IMR-90 (cell line): ENCODE measurements around the gene FNDC11. TPM values are rescaled to one million over a fixed set of nuclear protein-coding genes. Genes with fewer than 3 reads are reported as not detected.

Source experiments
- ATAC-seq: fragments of 200-7000 bp; cut with Tn5 transposase; 2 replicates; pipeline ENCODE4 v1.9.1; 2020; ENCODE audit warnings: low read depth, mild to moderate bottlenecking, moderate library complexity
- BruUV-seq: library from RNA; stranded (reverse); fragments of 400-500 nt; replicated peaks from 2 replicates; lab custom pipeline; 2021; lab: Mats Ljungman, UMichigan
- CTCF ChIA-PET: fragments of 300-600 bp; formaldehyde crosslinking; extraction: SDS; loops from one replicate; lab custom pipeline; 2021; ENCODE audit warnings: antibody characterized with exemption; lab: Yijun Ruan, JAX
- POLR2A ChIA-PET: fragments of 300-600 bp; sonication (Branson Sonifier 250); formaldehyde crosslinking; loops from one replicate; lab custom pipeline; 2022; ENCODE audit warnings: antibody characterized with exemption; ENCODE audit not compliant: unreplicated experiment; lab: Charles Lee
- DNase-seq: peaks from one replicate; pipeline ENCODE4 v3.0.0; 2013
- H2AFZ ChIP-seq: replicated peaks from 2 replicates; pipeline ENCODE3; 2013; ENCODE audit warnings: low read length, mild to moderate bottlenecking; ENCODE audit not compliant: poor library complexity
- H2AK5ac ChIP-seq: 2 replicates; pipeline ENCODE4 v1.6.1; 2013; ENCODE audit warnings: low read depth, low read length, inconsistent platforms
- H2AK9ac ChIP-seq: replicated peaks from 2 replicates; pipeline ENCODE3; 2013; ENCODE audit warnings: mild to moderate bottlenecking, low read depth, low read length, moderate library complexity; ENCODE audit not compliant: poor library complexity
- H2BK120ac ChIP-seq: 2 replicates; pipeline ENCODE4 v1.6.1; 2013; ENCODE audit warnings: low read depth, low read length, inconsistent platforms
- H2BK15ac ChIP-seq: 3 replicates; pipeline ENCODE4 v1.6.1; 2013; ENCODE audit warnings: low read depth, low read length, inconsistent platforms
- H2BK20ac ChIP-seq: 2 replicates; pipeline ENCODE4 v1.6.1; 2013; ENCODE audit warnings: low read depth, mild to moderate bottlenecking, inconsistent platforms, low read length, moderate library complexity
- H2BK5ac ChIP-seq: 2 replicates; pipeline ENCODE4 v1.6.1; 2013; ENCODE audit warnings: mild to moderate bottlenecking, low read depth, low read length, inconsistent platforms; ENCODE audit not compliant: poor library complexity, severe bottlenecking
- H3K14ac ChIP-seq: replicated peaks from 2 replicates; pipeline ENCODE4 v1.6.1; 2013; ENCODE audit warnings: low read depth, low read length, inconsistent platforms
- H3K18ac ChIP-seq: 2 replicates; pipeline ENCODE4 v1.6.1; 2013; ENCODE audit warnings: low read depth, low read length, control low read depth
- H3K23ac ChIP-seq: 2 replicates; pipeline ENCODE4 v1.6.1; 2013; ENCODE audit warnings: low read depth, low read length, inconsistent platforms
- H3K27ac ChIP-seq: 2 replicates; pipeline ENCODE4 v1.5.1; 2013; ENCODE audit warnings: mild to moderate bottlenecking, control low read depth, low read length; ENCODE audit not compliant: insufficient read depth
- H3K27me3 ChIP-seq: 2 replicates; pipeline ENCODE4 v1.6.1; 2013; ENCODE audit warnings: low read length; ENCODE audit not compliant: control insufficient read depth, insufficient read depth
- H3K36me3 ChIP-seq: 2 replicates; pipeline ENCODE4 v1.6.1; 2013; ENCODE audit warnings: low read length, mixed read lengths; ENCODE audit not compliant: control insufficient read depth, insufficient read depth
- H3K4ac ChIP-seq: 2 replicates; pipeline ENCODE4 v1.6.1; 2013; ENCODE audit warnings: low read depth, low read length, inconsistent platforms
- H3K4me1 ChIP-seq: 2 replicates; pipeline ENCODE4 v1.6.1; 2013; ENCODE audit warnings: low read length, mixed read lengths; ENCODE audit not compliant: control insufficient read depth, insufficient read depth
- H3K4me2 ChIP-seq: 2 replicates; pipeline ENCODE4 v1.6.1; 2013; ENCODE audit warnings: low read depth, mild to moderate bottlenecking, control low read depth, low read length, moderate library complexity
- H3K4me3 ChIP-seq: 2 replicates; pipeline ENCODE4 v1.5.1; 2013; ENCODE audit warnings: low read depth, mild to moderate bottlenecking, control low read depth, low read length, moderate library complexity; ENCODE audit not compliant: insufficient read depth
- H3K56ac ChIP-seq: 2 replicates; pipeline ENCODE4 v1.6.1; 2013; ENCODE audit warnings: low read length, inconsistent platforms; ENCODE audit not compliant: insufficient read depth; ENCODE audit errors: extremely low read depth
- H3K79me1 ChIP-seq, 2 experiments: 2 replicates each; pipeline ENCODE4 v1.6.1; 2013; ENCODE audit warnings: low read length in 2 of 2, inconsistent platforms in 1 of 2, low read depth in 1 of 2
- H3K9ac ChIP-seq: 2 replicates; pipeline ENCODE4 v1.6.1; 2013; ENCODE audit warnings: low read depth, low read length, control low read depth
- H3K9me1 ChIP-seq: 2 replicates; pipeline ENCODE4 v1.6.1; 2013; ENCODE audit warnings: low read length, inconsistent platforms; ENCODE audit not compliant: insufficient read depth
- H3K9me3 ChIP-seq: 2 replicates; pipeline ENCODE4 v1.6.1; 2013; ENCODE audit warnings: low read length; ENCODE audit not compliant: control insufficient read depth, insufficient read depth
- H4K20me1 ChIP-seq: 2 replicates; pipeline ENCODE4 v1.6.1; 2013; ENCODE audit warnings: low read length, inconsistent platforms; ENCODE audit not compliant: insufficient read depth
- H4K5ac ChIP-seq: 2 replicates; pipeline ENCODE4 v1.6.1; 2013; ENCODE audit warnings: mild to moderate bottlenecking, low read depth, low read length, control low read depth
- H4K8ac ChIP-seq, 2 experiments: 2 replicates each; pipeline ENCODE4 v1.6.1; 2013; ENCODE audit warnings: low read depth in 2 of 2, low read length in 2 of 2, control low read depth in 1 of 2, inconsistent platforms in 1 of 2
- H4K91ac ChIP-seq: 2 replicates; pipeline ENCODE4 v1.6.1; 2013; ENCODE audit warnings: low read depth, low read length, inconsistent platforms; ENCODE audit not compliant: insufficient read depth
- CEBPB ChIP-seq: IDR thresholded peaks from 2 replicates; pipeline ENCODE4 v1.6.1; 2012; ENCODE audit warnings: low read depth, low read length, improper control_type of control experiment
- CHD1 ChIP-seq: IDR thresholded peaks from 2 replicates; pipeline ENCODE4 v1.6.1; 2012; ENCODE audit warnings: low read depth, low read length, improper control_type of control experiment
- CTCF ChIP-seq: conservative IDR thresholded peaks from 2 replicates; pipeline ENCODE4 v1.5.1; 2012; ENCODE audit warnings: mild to moderate bottlenecking, low read depth, low read length, improper control_type of control experiment
- FOS ChIP-seq: fragments of 150-350 bp; IDR thresholded peaks from 2 replicates; pipeline ENCODE4 v1.6.1; 2016; ENCODE audit warnings: low read depth, low read length
- MAFK ChIP-seq: IDR thresholded peaks from 2 replicates; pipeline ENCODE4 v1.6.1; 2012; ENCODE audit warnings: low read depth, low read length, improper control_type of control experiment
- MAZ ChIP-seq: IDR thresholded peaks from 2 replicates; pipeline ENCODE4 v1.6.1; 2012; ENCODE audit warnings: low read depth, mild to moderate bottlenecking, low read length, improper control_type of control experiment, moderate library complexity, borderline replicate concordance
- MXI1 ChIP-seq: IDR thresholded peaks from 2 replicates; pipeline ENCODE4 v1.6.1; 2012; ENCODE audit warnings: low read depth, mild to moderate bottlenecking, low read length, moderate library complexity, borderline replicate concordance
- NFE2L2 ChIP-seq: fragments of 150-350 bp; IDR thresholded peaks from 2 replicates; pipeline ENCODE4 v1.6.1; 2016; ENCODE audit warnings: low read depth, mild to moderate bottlenecking, low read length
- POLR2A ChIP-seq: IDR thresholded peaks from 2 replicates; pipeline ENCODE4 v1.6.1; 2012; ENCODE audit warnings: mild to moderate bottlenecking, low read depth, low read length
- RAD21 ChIP-seq: IDR thresholded peaks from 2 replicates; pipeline ENCODE4 v1.6.1; 2012; ENCODE audit warnings: low read length, improper control_type of control experiment
- RCOR1 ChIP-seq: IDR thresholded peaks from 2 replicates; pipeline ENCODE4 v1.6.1; 2012; ENCODE audit warnings: mild to moderate bottlenecking, low read length, improper control_type of control experiment; ENCODE audit not compliant: insufficient replicate concordance
- RFX5 ChIP-seq: IDR thresholded peaks from 2 replicates; pipeline ENCODE4 v1.8.0; 2012; ENCODE audit warnings: low read depth, mild to moderate bottlenecking, low read length, moderate library complexity
- SMC3 ChIP-seq: fragments of 150-350 bp; IDR thresholded peaks from 2 replicates; pipeline ENCODE4 v1.6.1; 2016; ENCODE audit warnings: low read depth, mild to moderate bottlenecking, antibody characterized with exemption, low read length, moderate library complexity
- USF2 ChIP-seq: fragments of 150-350 bp; IDR thresholded peaks from 2 replicates; pipeline ENCODE4 v1.6.1; 2017; ENCODE audit warnings: mild to moderate bottlenecking, antibody characterized with exemption, low read length, low read depth
- WGBS, 2 experiments: methylation state at CpG; one replicate each; pipeline versions ENCODE4 v1.1.5 to v1.1.7; 2013; ENCODE audit warnings: missing lambda C conversion rate in 2 of 2; ENCODE audit not compliant: insufficient read length in 1 of 2; ENCODE audit errors: extremely low coverage in 2 of 2; 5-methylcytosine and 5-hydroxymethylcytosine counted together
- dilution Hi-C: fragments of 300-500 bp; cut with HindIII; formaldehyde crosslinking; loops from one replicate; pipeline ENCODE4 v1.14.3; 2018; ENCODE audit warnings: low sequenced_read_pairs; ENCODE audit not compliant: unreplicated experiment
- in situ Hi-C: fragments of 300-500 bp; cut with MboI; formaldehyde crosslinking; loops from 3 replicates; pipeline ENCODE4 v1.14.3; 2019; ENCODE audit warnings: low sequenced_read_pairs, inconsistent platforms, mixed read lengths
- intact Hi-C: fragments of 100-400 bp; cut with micrococcal nuclease; formaldehyde crosslinking; loops from 2 replicates; pipeline ENCODE4 v1.10.0; 2022
- polyA plus RNA-seq, 3 experiments: library from polyadenylated mRNA; depleted of rRNA; stranded (reverse); fragments of >200 nt; gene quantifications; 2 replicates each; pipeline ENCODE4 v1.2.3, GENCODE V29; 2012; ENCODE audit warnings: low replicate concordance in 1 of 3
- total RNA-seq: library from RNA; depleted of rRNA; stranded (reverse); fragments of >200 nt; gene quantifications from 2 replicates; pipeline ENCODE4 v1.2.3, GENCODE V29; 2012

FNDC11 gene
- total and polyA plus RNA-seq, 2 of the 4 experiments (the other 2 are of a cell fraction) = 0.36 to 1.0 TPM

- dilution Hi-C loops (no loop called here), intact Hi-C loops (loop anchor here (2.0 to 10.0 kb wide), 4 partner anchors 115 to 518 kb away; partner anchors contain the start of genes RTEL1, STMN3 and UCKL1), in situ Hi-C loops (loop anchor here (10.0 kb wide), 2 partner anchors 325 to 435 kb away; partner anchors contain the start of genes ABHD16B, SAMD10 and TPD52L2)
- Histone ChIP-seq H3K9me3 (no peaks in the 10 kb centered on the region), H4K8ac (no peak overlapping the region), H2AK5ac (no peak overlapping the region; the same call in 1 of the 2 replicates), H3K4me1 (peaks cover 3% of the 10 kb centered on the region; the same call in 1 of the 2 replicates), H3K27me3 (peaks cover 3% of the 10 kb centered on the region; the same call in 1 of the 2 replicates), H3K18ac (no peak overlapping the region), H2AK9ac (no peak overlapping the region), H3K56ac (no peak overlapping the region), H3K23ac (no peak overlapping the region), H4K20me1 (no peaks in the 10 kb centered on the region), H3K9ac (no peak overlapping the region), H3K4me3 (no peak overlapping the region), H2BK15ac (no peak overlapping the region), H2BK120ac (no peak overlapping the region), H3K36me3 (no peaks in the 10 kb centered on the region), H3K9me1 (no peaks in the 10 kb centered on the region), H4K91ac (no peak overlapping the region), H2AFZ (peak overlapping the region; percentile 32), H3K79me1 (no peaks in the 10 kb centered on the region), H4K5ac (no peak overlapping the region; the same call in 1 of the 2 replicates), H3K4ac (no peak overlapping the region), H2BK20ac (no peak overlapping the region), H3K4me2 (no peak overlapping the region), H3K14ac (no peak overlapping the region), H3K27ac (no peak overlapping the region), H2BK5ac (no peak overlapping the region)
- ChIA-PET CTCF (no interaction called here), POLR2A (no interaction called here)
- ATAC-seq (no peak), DNase-seq (no peak)
- WGBS, 2 experiments = 90% methylated on average over 11 of the region's 29 CpGs; no CpG with 5 or more reads in 1 of the 2 experiments
- TF ChIP-seq MAZ (no peak), USF2 (no peak), RCOR1 (no peak), FOS (no peak), MXI1 (no peak), POLR2A (no peak), CTCF (no peak), CHD1 (no peak), MAFK (no peak), NFE2L2 (no peak), RAD21 (no peak), RFX5 (no peak), SMC3 (no peak), CEBPB (no peak)
- no TSS peak for BruUV-seq
Measured at GRCh38 chr20:63539441-63540370, 14.3 kb upstream of the FNDC11 start.
